GM18507 (cell line): ENCODE results near the gene HBQ1.
A peak's percentile ranks its signal among the peaks of the same experiment; 100 is the strongest.
"Not testable (repeated sequence)": the region's sequence is repeated elsewhere in the genome, so short reads cannot be mapped to it uniquely, and the experiment has no call there.

Experiments used
- DNase-seq: peaks from one replicate; pipeline ENCODE4 v3.0.0; 2011; ENCODE audit warnings: low read depth; ENCODE audit not compliant: insufficient read length; ENCODE audit errors: extremely low spot score
- FAIRE-seq: peaks from 2 replicates; lab custom pipeline; 2011; peaks lifted over from hg19 to GRCh38; lab: Jason Lieb, UNC

HBQ1 gene

GRCh38 chr16:173928-174769 lies 6.1 kb upstream of the HBQ1 start:
- not testable (repeated sequence) for FAIRE-seq, DNase-seq

- DNase-seq: no peak
- no peak for FAIRE-seq
Observed at GRCh38 chr16:175011-175949, 5.0 kb upstream of the HBQ1 start.

- not testable (repeated sequence) for FAIRE-seq, DNase-seq
Observed at GRCh38 chr16:176006-176405, 4.3 kb upstream of the HBQ1 start.

DNA sequence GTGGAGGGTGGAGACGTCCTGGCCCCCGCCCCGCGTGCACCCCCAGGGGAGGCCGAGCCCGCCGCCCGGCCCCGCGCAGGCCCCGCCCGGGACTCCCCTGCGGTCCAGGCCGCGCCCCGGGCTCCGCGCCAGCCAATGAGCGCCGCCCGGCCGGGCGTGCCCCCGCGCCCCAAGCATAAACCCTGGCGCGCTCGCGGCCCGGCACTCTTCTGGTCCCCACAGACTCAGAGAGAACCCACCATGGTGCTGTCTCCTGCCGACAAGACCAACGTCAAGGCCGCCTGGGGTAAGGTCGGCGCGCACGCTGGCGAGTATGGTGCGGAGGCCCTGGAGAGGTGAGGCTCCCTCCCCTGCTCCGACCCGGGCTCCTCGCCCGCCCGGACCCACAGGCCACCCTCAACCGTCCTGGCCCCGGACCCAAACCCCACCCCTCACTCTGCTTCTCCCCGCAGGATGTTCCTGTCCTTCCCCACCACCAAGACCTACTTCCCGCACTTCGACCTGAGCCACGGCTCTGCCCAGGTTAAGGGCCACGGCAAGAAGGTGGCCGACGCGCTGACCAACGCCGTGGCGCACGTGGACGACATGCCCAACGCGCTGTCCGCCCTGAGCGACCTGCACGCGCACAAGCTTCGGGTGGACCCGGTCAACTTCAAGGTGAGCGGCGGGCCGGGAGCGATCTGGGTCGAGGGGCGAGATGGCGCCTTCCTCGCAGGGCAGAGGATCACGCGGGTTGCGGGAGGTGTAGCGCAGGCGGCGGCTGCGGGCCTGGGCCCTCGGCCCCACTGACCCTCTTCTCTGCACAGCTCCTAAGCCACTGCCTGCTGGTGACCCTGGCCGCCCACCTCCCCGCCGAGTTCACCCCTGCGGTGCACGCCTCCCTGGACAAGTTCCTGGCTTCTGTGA lies 3.5 kb upstream of the HBQ1 start, which contains the start of gene HBA1:
Gene HBA1 (plus strand): TSS at position 204 of the 906 bp plus-strand sequence. CDS start 37 bp downstream, at position 241.
- not testable (repeated sequence) for DNase-seq, FAIRE-seq

DNA sequence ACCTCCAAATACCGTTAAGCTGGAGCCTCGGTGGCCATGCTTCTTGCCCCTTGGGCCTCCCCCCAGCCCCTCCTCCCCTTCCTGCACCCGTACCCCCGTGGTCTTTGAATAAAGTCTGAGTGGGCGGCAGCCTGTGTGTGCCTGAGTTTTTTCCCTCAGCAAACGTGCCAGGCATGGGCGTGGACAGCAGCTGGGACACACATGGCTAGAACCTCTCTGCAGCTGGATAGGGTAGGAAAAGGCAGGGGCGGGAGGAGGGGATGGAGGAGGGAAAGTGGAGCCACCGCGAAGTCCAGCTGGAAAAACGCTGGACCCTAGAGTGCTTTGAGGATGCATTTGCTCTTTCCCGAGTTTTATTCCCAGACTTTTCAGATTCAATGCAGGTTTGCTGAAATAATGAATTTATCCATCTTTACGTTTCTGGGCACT lies 2.9 kb upstream of the HBQ1 start:
- no peak for FAIRE-seq
- DNase-seq: no peak

GRCh38 chr16:177981-178667 lies 2.1 kb upstream of the HBQ1 start:
- FAIRE-seq (no peak), DNase-seq (no peak)

GRCh38 chr16:178668-179015 lies 1.6 kb upstream of the HBQ1 start:
- FAIRE-seq (no peak), DNase-seq (no peak)

DNA sequence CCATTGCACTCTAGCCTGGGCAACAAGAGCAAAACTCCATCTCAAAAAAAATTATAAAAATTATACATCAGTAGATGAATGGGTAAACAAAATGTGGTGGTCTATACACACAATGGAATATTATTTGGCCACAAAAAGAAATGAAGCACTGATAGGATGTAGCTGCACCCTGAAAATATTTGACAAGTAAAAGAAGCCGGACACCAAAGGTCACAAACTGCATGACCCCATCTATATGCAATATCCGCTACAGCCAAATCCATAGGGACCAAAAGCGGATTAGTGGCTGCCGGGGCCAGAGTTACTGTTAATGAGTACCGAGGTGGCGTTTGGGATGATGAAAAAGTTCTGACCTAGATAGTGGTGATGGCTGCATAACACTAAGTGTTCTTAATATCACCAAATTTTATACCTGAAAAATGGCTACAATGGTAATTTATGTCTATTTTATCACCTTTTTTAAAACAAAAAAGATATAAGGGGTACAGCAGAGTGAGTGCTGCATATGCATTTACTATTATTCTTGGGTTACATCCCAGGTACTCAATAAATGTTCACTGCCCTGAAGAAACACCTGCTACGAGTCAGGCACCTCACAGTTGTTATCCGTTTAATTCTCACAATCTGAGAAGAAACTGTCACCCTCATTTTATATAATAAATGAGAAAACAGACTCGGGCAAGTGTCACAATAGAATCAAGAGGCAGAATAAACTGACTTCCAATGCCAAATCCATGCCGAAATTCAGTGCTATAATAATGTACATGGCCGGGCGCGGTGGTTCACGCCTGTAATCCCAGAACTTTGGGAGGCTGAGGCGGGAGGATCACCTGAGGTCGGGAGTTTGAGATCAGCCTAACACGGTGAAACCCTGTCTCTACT lies 807 bp upstream of the HBQ1 start:
- DNase-seq: no peak
- FAIRE-seq: no peak

- FAIRE-seq: no peak
Observed at GRCh38 chr16:180681-181564, 664 bp downstream of the HBQ1 start.

GRCh38 chr16:181565-182021 lies 1.3 kb downstream of the HBQ1 start:
- DNase-seq (no peak), FAIRE-seq (peak; percentile 76)

More at GRCh38 chr16:180681-181564, 664 bp downstream of the HBQ1 start:
- peak; percentile 84 for DNase-seq

DNA sequence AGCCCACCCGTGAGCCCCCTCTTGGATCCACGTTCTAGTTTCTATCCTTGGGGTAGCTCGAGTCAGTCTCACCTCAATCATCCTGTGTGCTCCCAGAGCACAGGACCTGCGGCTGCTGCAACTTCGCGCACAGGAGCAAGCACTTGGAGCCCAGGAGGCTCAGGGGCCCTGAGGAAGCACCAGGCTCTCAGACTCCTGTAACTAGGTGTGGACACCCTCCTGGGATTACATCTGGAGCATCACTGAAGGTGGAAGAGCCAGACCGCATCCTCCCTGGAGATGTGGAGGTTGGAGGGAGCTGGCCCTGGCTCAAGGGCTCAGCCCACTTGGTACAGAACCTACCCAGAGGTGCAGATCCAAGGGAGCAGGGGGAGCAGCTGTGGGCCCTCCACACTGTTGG lies 2.7 kb downstream of the HBQ1 start:
- no peak for FAIRE-seq
- DNase-seq: no peak

- FAIRE-seq (no peak), DNase-seq (no peak)
Observed at GRCh38 chr16:185213-185612, 5.0 kb downstream of the HBQ1 start.

- FAIRE-seq (no peak), DNase-seq (no peak)
Observed at GRCh38 chr16:185691-186090, 5.4 kb downstream of the HBQ1 start.

GRCh38 chr16:187330-187729 lies 7.1 kb downstream of the HBQ1 start:
- FAIRE-seq (no peak), DNase-seq (no peak)

GRCh38 chr16:188674-189073 lies 8.4 kb downstream of the HBQ1 start:
- no peak for FAIRE-seq
- no peak for DNase-seq

DNA sequence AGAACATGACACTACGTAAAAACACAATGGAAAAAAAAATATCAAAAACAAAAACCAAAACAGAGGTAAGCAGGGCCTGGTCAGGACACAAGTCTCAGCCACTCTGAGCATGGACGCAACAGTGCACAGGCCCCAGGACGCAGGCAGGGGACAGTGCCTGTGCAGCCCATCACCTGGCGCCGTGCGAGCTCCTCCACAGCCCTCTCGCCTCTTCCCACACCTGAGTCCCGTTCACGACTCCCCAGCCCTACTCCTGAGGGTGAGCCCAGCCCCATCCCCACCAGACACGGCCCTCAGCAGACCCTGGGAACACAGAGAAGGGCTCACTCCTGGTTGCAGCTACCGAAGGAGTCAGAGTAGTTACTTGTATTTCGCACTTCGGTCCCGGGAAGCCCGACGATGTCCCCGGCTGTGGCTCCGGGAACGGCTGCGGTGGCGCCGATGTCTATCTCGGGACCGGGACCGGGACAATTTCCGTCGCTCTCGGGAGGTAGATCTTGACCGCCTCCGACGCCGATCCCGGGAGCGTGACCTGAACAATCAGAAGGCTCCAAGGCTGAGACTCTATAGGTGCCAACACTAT lies 9.4 kb downstream of the HBQ1 start:
- DNase-seq (no peak), FAIRE-seq (no peak)
